CMK (cell line): Measurements from ENCODE around the gene PRPF40B.

Experiments
- DNase-seq: peaks from one replicate; pipeline ENCODE4 v3.0.0-alpha.2; 2010; ENCODE audit warnings: low read depth

Gene PRPF40B

DNA sequence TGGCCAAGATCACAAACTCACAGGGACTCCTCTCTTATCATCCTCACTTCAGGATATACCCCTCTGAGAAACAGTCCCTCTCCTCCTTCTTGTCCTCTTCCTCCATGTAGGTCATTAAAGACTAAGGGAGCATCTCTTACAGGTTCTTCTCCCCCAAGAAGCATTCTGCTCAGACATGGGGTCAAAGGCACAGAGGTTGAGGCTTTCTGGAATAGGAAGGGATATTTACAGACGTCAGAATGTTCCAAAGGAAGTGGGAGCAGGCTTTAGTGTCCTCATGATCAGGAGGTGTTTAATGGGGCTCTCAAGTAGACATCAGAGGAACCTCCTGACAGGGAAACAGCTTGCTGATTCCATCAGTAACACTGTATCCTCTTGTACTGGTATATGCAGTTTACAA is 36.4 kb downstream of the PRPF40B start:
- no peak for DNase-seq

DNA sequence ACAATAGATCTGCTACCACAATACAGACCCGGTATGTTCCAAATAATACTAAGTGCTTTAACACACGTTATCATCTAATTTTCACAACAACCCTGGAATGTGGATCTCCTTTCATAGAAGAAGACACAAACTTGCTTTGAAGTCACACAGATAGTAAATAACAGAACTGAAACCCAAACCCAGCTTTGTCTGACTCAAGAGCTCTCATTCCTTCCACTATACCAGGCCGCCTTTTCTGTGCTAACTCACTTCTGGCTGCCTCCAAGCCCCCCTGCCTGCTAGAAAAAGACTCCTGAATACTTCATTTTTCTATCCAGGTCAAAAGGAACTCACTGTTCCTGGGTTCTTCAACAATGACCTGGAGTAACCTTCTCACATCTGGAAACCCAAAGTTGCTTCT is 37.8 kb downstream of the PRPF40B start:
- DNase-seq: no peak

DNA sequence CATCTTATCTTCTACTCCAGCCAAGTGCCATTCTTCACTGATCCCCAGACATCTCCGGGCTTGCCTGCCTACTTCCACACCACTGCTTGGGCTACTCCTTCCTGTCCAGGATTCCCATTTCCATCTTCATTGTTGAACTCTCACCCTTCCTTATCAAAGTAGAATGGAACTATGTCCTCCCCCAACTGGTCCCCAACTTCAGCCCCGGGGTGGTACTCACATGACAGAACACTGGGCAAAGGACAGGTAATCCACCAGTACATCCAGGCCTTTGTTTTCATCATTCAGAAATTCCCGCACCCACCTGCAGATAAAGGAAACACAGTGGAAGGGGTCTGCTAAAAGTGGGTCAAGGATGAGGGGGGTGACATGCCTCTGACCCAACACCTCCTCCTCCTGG is 38.4 kb downstream of the PRPF40B start:
- DNase-seq: no peak

DNA sequence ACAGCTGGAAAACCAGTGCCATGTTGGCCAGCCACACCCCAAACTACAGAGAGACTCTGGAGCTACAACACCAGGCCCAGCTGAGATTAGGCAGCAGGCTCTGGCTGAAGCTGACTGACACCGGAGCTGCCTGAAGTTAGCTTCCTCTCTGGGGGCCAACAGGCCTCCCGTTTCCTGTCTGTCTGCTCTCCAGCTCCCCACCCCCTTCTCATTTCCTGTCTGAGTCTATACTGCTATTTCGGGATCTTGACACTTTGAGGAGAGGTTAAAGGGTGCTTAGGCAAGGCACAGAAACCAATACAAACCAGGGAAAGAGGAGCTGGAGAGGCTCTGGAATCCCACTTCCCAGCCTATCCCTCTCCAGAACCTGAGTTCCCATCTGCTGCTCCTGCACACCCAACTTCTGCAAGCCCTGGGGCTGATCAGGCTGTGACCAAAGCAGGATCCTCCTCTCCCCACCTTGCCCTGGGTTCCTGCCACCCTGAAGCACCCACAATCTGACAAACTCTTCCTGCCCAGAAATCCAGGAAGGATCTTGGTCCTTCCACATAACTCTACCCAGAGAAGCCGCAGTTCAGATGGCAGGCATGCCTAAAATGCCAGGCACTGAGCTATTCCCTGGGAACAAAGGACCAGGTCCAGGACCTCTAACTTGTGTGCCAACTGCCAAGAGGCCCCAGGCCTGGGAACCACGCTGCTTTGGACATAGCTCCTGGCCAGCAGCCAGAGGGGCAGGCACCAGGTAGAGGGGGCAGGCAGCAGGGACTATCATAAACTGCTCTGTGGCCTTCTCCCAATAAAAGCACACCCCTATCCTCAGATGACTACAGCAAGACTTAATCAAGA is 39.9 kb downstream of the PRPF40B start:
- DNase-seq: peak; percentile 54

DNA sequence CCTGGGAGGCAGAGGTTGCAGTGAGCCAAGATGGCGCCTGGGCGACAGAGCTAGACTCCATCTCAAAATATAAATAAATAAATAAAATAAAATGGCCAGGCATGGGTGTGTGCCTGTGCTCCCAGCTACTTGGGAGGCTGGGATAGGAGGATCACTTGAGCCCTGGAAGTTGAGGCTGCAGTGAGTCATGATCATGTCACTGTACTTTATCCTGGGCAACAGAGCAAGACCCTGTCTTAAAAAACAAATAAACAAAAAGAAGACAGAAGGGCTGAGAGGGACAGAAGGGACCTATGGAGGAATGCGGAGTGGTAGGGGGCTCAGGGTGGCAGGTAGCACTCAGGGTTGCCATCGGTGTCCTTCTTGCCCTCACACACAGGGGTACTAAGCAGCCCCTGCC is 40.8 kb downstream of the PRPF40B start:
- DNase-seq: no peak

DNA sequence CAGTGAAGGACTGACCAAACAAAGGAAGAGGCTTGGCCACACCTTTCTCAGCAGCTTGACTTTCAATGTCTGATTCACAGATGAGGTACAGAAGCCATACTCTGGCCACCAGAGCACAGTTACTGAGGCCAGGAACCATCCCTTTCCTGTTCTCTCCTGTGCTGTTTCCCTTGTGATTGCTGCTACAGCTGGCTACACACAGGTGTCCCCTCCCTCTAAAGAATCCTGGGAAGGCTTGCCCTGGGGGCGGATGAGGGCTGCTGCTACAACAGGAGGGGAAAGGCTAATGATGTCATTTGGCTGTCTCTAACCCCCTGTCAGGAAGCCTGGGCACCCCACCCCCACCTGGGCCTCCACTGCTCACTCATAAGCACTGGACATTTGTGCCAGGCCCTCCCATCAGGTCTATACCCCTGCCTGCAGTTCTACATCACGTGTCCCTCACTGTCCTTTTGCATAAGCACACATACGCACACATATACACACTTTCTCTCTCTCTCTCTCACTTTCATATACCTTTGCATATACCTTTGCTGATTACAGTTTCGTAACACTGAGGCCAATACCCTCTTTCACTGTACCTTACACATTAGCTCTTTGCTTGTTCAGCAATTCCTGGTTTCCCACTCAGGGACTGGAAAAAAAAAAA is 41.4 kb downstream of the PRPF40B start:
- DNase-seq: no peak

DNA sequence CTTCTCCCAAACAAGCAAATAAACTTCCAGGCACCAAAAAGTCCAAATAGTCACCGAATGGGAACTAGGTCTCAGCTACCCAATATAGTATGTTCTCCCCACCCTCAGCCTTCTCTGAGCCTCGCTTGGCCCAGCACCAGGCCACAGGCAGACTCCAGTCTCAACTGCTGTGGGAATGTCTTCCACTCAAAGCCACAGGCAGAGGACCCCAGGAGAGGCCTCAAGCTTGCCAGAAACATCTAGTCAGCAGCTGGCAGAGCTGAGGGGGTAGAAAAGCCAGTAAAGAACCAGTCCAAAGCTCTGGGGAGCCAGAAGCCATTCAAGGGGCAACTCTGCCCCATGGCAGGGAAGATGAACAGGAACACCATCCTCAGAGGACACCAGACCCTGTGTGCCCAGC is 42.0 kb downstream of the PRPF40B start:
- no peak for DNase-seq

DNA sequence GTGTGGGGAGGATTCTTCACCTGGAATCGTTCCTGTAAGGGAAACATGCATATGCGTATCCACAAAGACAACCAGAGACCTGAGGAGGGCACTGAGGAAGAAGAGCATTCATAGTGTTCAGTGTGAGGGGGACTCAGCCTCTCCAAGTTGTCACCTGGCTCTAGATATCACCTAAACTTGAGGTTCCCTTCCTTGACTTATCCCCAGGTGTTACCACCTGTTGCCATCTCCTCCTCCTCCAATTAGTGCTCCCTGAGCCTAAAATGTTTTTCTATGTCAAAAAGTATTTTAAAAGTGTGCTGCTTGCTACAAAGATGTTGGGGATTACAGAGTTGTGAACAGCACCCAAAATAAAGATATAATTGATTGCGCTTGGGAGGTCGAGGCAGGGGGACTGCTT is 42.8 kb downstream of the PRPF40B start:
- no peak for DNase-seq

DNA sequence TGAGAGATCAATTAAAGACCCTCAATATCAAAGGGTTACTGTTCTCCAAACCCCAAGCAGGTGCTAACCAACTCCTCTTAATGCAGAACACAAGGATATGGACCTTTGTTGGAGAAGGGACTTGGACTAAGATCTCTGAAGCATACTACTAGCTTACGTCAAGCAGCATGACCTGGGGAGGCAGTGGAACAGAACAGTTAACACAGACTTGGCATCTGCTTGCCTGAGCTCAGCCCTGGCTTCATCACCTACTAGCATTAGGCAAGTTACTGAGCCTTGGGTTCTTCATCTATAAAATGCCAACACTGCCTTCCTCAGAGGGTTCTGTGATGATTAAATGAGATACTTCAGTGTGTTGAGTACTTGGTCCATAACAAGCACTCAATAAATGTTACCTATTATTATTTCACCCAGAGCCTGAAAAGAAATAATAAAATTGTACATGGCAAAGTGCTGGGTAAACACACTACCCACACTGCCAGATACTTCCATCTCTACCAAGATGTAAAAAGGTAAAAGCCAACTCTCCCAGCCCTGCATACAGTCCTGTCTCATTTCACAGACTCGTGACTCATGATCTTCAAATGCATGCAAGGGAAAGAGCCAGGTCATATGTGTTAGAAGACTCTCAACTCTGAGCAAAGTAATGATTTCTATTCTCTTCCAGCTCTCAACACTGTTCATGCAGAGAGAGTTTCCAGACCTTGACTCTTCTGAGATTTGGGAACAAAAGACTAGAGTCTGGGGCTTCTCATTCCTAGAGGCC is 44.1 kb downstream of the PRPF40B start:
- no peak for DNase-seq

DNA sequence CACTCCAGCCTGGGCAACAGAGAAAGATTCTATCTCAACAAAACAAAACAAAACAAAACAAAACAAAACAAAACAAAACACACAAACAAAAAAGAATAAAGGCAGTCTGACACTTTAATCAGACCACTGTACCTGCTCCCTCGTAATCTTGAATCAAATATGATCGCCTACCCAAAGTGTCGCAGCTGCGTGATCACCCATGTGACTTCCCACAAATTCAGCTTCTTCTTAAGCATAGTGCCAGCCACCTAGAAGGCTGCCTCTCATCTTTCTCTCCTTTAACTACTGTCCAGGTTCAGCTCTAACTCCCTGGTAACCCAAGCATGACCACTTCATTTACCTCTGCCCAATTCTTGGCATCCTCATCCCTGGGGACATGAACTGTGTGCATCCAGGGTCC is 46.4 kb downstream of the PRPF40B start:
- DNase-seq: no peak

DNA sequence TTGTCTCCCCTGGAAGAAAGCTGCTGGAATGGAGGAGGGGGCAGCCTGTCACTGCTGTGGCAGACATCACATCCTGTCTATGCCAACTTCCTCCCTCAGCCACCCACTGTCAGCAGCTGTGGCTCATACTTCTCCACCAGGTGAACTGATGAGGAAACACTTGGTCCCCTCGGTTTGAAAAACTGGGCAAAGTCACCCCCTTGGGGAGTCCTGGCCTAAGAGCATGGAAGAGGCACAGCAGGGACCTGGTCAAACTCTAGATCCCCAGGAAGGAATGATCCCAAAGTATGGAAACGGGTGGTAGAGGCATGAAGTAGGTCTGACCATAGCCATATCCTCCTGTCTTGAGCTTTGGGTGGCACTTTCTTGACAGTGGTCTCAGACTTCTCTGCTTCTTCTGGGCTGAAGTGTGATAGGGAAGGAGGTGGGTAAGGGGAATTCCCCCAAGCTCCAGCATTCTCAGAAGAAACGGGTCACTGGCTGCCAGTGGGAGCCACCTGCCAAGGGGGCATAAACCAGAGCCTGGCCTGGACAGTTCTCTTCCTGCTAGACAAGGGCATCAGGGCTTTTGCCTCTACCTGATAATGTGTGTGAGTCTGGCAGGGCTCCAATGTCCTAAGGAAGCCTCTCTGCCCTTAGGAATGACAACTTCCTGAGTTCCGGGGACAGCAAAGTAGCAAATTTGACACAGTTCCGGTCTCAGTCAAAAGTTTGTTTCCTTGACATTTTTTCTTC is 47.8 kb downstream of the PRPF40B start:
- DNase-seq: no peak

DNA sequence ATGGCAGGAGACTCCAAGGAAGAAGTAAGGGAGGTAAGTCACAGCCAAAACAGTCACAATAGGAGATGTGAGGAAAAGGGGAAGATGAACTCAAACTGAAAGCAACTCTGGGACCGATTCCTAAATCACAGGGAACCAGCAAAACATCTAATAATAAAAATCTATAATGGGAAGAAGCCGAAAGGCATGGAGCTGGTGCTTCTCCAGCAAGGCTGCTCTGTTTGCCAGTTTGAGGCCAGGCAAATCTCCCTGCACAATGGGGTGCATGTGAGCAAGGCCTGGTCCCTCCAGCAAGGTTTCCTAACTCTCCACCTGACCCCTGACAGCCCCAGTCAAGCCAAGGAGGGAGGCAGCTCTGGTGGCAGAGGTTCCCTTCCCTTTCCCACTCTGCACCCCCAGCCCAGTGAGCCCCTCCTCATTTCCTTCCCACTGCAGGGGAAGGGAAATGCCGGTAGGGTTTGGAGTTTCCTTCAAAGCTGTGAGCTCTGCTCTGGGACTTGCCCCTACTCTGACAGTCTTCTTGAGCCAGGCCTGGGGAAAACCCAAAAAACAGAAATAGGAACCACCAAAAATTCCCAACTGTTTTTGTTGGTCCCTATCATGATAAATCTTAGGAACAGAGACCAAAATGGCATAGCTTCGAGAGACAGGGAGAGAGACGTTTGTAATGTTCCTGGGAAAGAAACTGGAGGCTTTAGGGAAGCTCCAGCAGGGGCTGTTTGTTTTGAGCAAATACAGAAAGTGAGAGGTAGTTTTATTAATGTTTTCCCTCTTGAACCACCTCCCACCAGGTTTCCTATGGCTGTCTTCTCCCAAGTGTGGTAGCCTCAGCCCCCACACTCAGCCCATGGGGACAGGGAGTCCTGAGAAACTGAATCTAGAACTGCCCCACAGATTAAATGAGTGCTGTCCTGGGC is 49.2 kb downstream of the PRPF40B start:
- no peak for DNase-seq

DNA sequence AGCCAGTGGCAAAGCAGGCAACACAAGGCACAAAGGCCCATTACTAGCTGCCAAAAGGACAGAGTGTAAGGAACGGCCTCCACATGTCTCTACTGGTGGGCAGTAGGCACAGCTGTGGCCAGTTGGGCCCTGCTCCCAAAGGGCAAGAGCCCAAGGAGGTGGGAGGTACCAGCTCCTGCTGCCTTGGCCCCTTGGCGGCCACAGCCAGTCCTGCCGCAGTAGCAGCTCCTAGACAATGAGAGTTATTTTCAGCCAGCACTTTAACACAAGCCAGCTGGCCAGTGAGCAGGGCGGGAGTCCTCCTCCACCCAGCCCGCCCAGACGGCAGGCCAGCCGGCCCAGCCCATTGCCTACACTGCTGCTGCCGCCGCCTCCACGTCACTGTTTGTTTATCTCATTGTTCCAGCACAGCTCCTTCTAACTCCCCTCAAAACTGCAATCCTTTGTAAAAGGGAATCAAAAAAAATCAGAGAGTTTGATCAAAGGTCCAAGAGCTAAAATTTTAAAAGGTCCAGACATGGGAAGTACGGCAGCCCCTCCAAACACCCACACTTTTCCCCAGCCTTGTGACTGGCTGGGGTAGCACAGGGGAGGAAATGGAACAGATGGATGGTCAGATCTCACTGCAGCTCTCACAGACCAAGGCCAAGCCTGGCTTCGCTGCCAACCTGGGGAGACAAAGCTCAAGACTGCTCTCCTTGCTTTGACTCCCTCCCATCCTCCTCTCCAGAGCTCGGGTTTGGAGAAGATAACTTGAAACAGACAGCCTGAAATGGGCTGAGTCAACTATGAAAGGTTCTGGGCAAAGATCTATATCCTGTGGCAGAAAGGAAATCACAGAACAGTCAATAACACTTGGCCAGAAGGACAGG is 50.3 kb downstream of the PRPF40B start:
- peak; percentile 51 for DNase-seq

DNA sequence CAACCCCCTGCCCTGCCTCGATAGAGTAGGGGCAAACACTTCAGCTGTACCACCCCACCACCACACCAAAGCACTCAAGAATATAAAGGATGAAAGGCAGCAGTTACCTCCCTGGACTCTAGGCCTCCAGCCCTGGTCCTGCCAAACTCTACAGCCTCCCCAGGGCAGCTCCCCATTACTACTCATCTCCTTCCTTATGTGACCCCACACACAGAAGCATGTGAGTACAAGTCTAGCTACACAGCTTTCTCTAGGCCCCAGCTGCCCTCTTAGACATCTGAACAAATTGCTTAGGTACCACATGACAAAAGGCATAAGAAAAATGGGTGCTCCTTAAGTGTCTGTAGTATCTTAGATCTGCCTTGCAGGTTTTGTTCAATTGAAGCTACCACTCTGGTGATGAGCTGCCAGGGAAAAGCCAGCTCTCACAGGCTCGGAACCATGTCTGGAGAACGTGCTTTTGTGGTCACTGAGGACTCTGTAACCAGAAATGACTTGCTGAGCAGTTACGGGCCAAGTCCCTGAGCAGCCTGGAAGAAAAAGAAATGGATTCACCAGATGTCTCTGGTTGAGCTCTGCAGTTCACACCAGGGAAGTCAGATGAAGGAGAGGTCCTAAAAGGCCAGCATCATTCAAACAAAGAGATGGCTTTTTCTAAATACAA is 51.1 kb downstream of the PRPF40B start:
- no peak for DNase-seq

DNA sequence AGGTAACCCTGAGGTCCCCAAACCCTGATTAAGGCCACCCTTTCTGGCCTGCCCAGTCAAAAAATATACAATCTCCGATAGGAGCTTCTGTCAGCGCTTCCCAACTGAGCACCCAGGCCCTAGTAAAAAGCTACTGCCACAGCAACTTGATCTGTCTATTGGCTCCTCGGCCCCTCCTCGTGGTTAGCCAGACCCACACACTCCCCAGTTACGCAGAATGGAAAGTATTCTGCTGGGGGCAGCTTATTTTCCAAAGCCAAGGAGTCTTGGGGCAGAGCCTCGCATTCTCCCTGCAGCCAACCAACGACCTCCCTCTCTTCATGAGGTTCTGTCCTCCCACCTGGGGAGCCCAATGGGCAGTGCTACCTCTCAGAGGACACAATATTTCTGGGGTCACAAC is 51.8 kb downstream of the PRPF40B start:
- DNase-seq: no peak

DNA sequence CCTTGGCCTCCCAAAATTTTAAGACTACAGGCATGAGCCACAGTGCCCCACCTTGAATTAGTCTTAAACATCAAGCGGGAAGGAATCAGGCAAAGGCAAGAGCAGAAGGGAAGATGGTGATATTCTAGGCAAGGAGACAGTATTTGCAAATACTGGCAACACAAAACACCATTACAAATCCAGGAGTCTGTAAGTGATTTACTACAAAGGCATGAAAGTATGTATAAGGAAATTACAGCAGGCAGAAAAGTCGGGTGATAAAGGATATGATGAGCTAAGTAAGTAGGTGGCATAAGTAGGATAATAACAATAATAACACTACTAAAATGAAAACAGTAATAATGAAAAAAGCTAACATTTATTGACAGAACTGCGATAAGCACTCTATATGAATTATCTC is 55.4 kb downstream of the PRPF40B start:
- DNase-seq: no peak

DNA sequence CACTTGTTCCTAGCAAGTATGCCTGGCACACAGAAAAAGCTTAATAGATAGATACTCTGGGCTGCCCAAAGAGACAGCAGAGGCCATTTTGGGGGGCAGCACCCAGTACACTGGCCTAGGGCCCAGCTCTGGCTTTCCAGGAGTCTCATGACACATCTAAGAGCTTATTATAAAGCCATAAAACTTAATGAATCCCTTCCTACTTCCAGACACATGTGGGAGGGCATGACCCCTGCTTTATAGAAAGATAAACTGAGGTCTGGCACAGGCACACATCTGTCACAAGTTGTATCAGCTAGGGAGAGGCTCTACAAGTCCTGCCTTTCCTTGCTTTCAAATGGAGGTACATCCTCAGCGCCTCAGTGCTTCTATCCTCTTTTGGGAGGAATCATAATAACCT is 56.7 kb downstream of the PRPF40B start:
- no peak for DNase-seq

DNA sequence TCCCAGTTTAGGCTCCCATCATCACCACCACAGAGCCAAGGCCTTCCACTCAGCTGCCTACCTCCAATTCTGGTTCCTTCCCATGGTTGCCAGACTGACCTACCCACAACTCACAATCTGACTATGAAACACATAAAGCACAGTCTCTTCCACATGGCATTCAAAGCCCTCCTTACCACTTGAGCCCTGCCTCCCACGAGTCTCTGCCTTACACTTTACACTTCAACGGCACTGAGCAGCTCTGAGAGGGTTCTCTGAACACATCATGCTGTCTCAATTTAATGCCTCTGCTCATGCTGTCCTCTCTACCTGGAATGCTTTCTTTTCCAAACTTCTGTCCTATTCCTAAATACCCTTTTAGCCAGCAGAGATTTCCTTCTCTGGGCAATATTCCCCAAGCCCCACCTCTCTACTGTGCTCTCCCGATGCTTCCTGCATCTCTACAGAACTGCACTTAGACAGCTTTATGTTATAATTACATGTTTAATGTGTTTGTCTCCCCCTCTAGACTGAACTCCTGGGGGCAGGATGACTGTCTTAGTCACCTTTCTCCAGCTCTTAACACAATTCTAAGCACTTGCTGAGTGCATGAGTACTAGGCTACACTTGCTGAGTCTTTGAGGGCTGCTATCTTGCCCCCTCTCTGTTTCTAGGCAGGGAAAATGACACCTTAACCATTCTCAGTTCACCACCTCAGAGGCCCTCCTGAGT is 60.4 kb downstream of the PRPF40B start:
- DNase-seq: no peak

DNA sequence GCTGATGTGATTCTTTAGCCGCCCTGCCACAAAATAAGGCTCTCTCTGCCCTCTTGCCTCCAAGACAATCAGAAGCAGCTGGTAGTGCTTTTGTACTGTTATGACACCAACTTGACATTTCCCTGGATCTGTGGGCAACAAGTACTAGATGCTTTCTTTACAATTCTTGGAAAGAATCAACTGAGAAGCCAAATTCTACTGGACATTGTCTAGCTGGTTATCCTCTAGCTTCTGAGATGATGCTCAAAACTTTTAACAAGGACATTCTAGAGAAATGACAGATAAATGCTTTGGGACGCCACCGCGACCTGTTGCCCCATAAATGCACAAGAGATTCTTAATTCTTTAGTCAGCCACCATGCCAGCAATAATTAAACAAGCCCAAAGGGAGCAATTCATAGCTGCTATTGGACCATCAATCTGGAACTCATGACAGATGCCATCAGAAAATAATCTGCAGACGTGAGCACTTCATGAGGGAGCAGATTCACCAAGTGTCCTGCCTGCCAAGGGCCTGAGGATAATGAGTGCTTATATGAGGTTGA is 61.0 kb downstream of the PRPF40B start:
- no peak for DNase-seq
